GM23338 (cell line): Measurements from ENCODE around the gene RNGTT. TPM values are rescaled to one million over a fixed set of nuclear protein-coding genes. Genes with fewer than 3 reads are reported as not detected.

Experiments
- ATAC-seq: fragments of 200-7000 bp; cut with Tn5 transposase; 3 replicates; pipeline ENCODE4 v1.9.1; 2020
- DNase-seq: peaks from one replicate; pipeline ENCODE4 v3.0.0-alpha.2; 2015; ENCODE audit warnings: low spot score
- H2AFZ ChIP-seq: fragments of 200-600 bp; sonication (generic); 2 replicates; pipeline ENCODE4 v1.8.0; 2016; ENCODE audit warnings: antibody characterized with exemption, mild to moderate bottlenecking, moderate library complexity
- H3F3A ChIP-seq: fragments of 200-600 bp; sonication (generic); replicated peaks from 2 replicates; pipeline ENCODE4 v1.8.0; 2017; ENCODE audit warnings: antibody characterized with exemption, mixed run types, low read depth
- H3K27ac ChIP-seq: fragments of 200-600 bp; sonication (generic); 2 replicates; pipeline ENCODE4 v1.6.1; 2016; ENCODE audit warnings: low read depth
- H3K27me3 ChIP-seq: fragments of 200-600 bp; sonication (generic); 2 replicates; pipeline ENCODE4 v1.8.0; 2016; ENCODE audit warnings: mild to moderate bottlenecking, mixed run types, moderate library complexity; ENCODE audit not compliant: insufficient read depth
- H3K36me3 ChIP-seq: fragments of 200-600 bp; sonication (generic); 2 replicates; pipeline ENCODE4 v1.8.0; 2016; ENCODE audit warnings: mild to moderate bottlenecking; ENCODE audit not compliant: insufficient read depth
- H3K4me1 ChIP-seq: fragments of 200-600 bp; sonication (generic); 2 replicates; pipeline ENCODE4 v1.8.0; 2016; ENCODE audit warnings: mild to moderate bottlenecking, moderate library complexity; ENCODE audit not compliant: insufficient read depth
- H3K4me2 ChIP-seq: fragments of 200-600 bp; sonication (generic); 2 replicates; pipeline ENCODE4 v1.7.1; 2017; ENCODE audit warnings: mixed run types
- H3K4me3 ChIP-seq: fragments of 200-600 bp; sonication (generic); 2 replicates; pipeline ENCODE4 v1.6.1; 2016; ENCODE audit warnings: mixed run types
- H3K79me2 ChIP-seq: fragments of 200-600 bp; sonication (generic); replicated peaks from 2 replicates; pipeline ENCODE4 v1.8.0; 2017; ENCODE audit warnings: mild to moderate bottlenecking; ENCODE audit not compliant: insufficient read depth
- H3K9me2 ChIP-seq: fragments of 200-600 bp; sonication (generic); 2 replicates; pipeline ENCODE4 v1.8.0; 2017; ENCODE audit not compliant: insufficient read depth
- H4K20me1 ChIP-seq: fragments of 200-600 bp; sonication (generic); replicated peaks from 2 replicates; pipeline ENCODE4 v1.8.0; 2017; ENCODE audit warnings: mild to moderate bottlenecking; ENCODE audit not compliant: insufficient read depth
- H3K27ac Mint-ChIP-seq: 2 replicates; pipeline ENCODE4 v1.8.0; 2020; ENCODE audit warnings: inconsistent platforms, mild to moderate bottlenecking, moderate library complexity, mixed read lengths
- H3K27me3 Mint-ChIP-seq: 3 replicates; pipeline ENCODE4 v1.8.0; 2022; ENCODE audit warnings: low read depth, mild to moderate bottlenecking, moderate library complexity, mixed read lengths, inconsistent platforms; ENCODE audit not compliant: insufficient read depth, poor library complexity
- H3K36me3 Mint-ChIP-seq: 3 replicates; pipeline ENCODE4 v1.8.0; 2021; ENCODE audit warnings: low read depth, mild to moderate bottlenecking, inconsistent platforms, moderate library complexity, mixed read lengths
- H3K4me1 Mint-ChIP-seq: 3 replicates; pipeline ENCODE4 v1.8.0; 2020; ENCODE audit warnings: mild to moderate bottlenecking, inconsistent platforms, mixed read lengths
- H3K4me3 Mint-ChIP-seq: 3 replicates; pipeline ENCODE4 v1.8.0; 2021; ENCODE audit warnings: moderate library complexity, mild to moderate bottlenecking, inconsistent platforms, mixed read lengths
- H3K9me3 Mint-ChIP-seq: 3 replicates; pipeline ENCODE4 v1.8.0; 2020; ENCODE audit warnings: moderate library complexity, mild to moderate bottlenecking, inconsistent platforms, mixed read lengths
- CREB1 ChIP-seq: fragments of 250-450 bp; sonication (Bioruptor Pico); IDR thresholded peaks from 2 replicates; pipeline ENCODE4 v1.5.0; 2020; ENCODE audit warnings: low read depth, mild to moderate bottlenecking, moderate library complexity
- CTCF ChIP-seq, 2 experiments: fragments of 200-600 bp in 1 of 2; sonication (generic) in 1 of 2; conservative IDR thresholded peaks; 2 replicates each; pipeline versions ENCODE4 v1.5.1 to v1.6.1; 2016 to 2017; ENCODE audit warnings: antibody characterized with exemption in 2 of 2, low read depth in 2 of 2, mild to moderate bottlenecking in 2 of 2, moderate library complexity in 1 of 2
- ETS1 ChIP-seq: IDR thresholded peaks from 2 replicates; pipeline ENCODE4 v1.6.1; 2016; ENCODE audit warnings: antibody characterized with exemption
- EZH2phosphoT487 ChIP-seq: fragments of 200-600 bp; sonication (generic); IDR thresholded peaks from one replicate; pipeline ENCODE4 v1.8.1; 2018; ENCODE audit warnings: antibody characterized with exemption; ENCODE audit not compliant: unreplicated experiment
- JUNB ChIP-seq: IDR thresholded peaks from one replicate; pipeline ENCODE4 v1.6.1; 2016; ENCODE audit warnings: antibody characterized with exemption; ENCODE audit not compliant: unreplicated experiment
- NANOG ChIP-seq: IDR thresholded peaks from 2 replicates; pipeline ENCODE4 v1.6.1; 2016; ENCODE audit warnings: antibody characterized with exemption, borderline replicate concordance
- POLR2AphosphoS5 ChIP-seq: IDR thresholded peaks from 2 replicates; pipeline ENCODE4 v1.6.1; 2016; ENCODE audit warnings: antibody characterized with exemption, low read depth
- REST ChIP-seq: IDR thresholded peaks from one replicate; pipeline ENCODE4 v1.6.1; 2018; ENCODE audit warnings: antibody characterized with exemption; ENCODE audit not compliant: unreplicated experiment
- ZNF114 ChIP-seq: fragments of 250-450 bp; sonication (Bioruptor Pico); IDR thresholded peaks from 2 replicates; pipeline ENCODE4 v1.5.0; 2020; ENCODE audit warnings: mild to moderate bottlenecking, moderate library complexity
- ZNF331 ChIP-seq: fragments of 250-450 bp; sonication (Bioruptor Pico); IDR thresholded peaks from 2 replicates; pipeline ENCODE4 v1.5.0; 2020; ENCODE audit warnings: low read depth, mild to moderate bottlenecking, moderate library complexity
- ZNF462 ChIP-seq: fragments of 250-450 bp; sonication (Bioruptor Pico); IDR thresholded peaks from 2 replicates; pipeline ENCODE4 v1.5.0; 2020; ENCODE audit warnings: mild to moderate bottlenecking, moderate library complexity
- polyA plus RNA-seq: library from polyadenylated mRNA; unstranded; fragments of >200 nt; fragmentation: Nextera tagmentation; extraction: Ambion mirVana; gene quantifications from 2 replicates; pipeline ENCODE4 v1.2.1, GENCODE V29; 2016
- total RNA-seq: library from RNA; depleted of rRNA; stranded (reverse); fragments of >200 nt; shearing (Covaris generic); gene quantifications from 2 replicates; pipeline ENCODE4 v1.2.3, GENCODE V29; 2014

Gene RNGTT
- total and polyA plus RNA-seq, 2 experiments from 2014 or later = 11.2 to 29.2 TPM

- TF ChIP-seq ETS1 = no peak
- TF ChIP-seq CTCF (conservative IDR thresholded peaks at IDR 0.05; ENCODE audit: low read depth in 2 of 2) = no peak
- no peak for TF ChIP-seq EZH2phosphoT487
- TF ChIP-seq ZNF114 (CRISPR knock-in tag) = no peak
- no peak for TF ChIP-seq ZNF331
- no peak for TF ChIP-seq POLR2AphosphoS5
- TF ChIP-seq REST = no peak
Observed at GRCh38 chr6:88587150-88587520, 376.3 kb downstream of the RNGTT start (continued).

GRCh38 chr6:88586371-88587149 lies 376.9 kb downstream of the RNGTT start:
- ATAC-seq (peak; percentile 55), DNase-seq (no peak)
- TF ChIP-seq JUNB (no peak), ZNF462 (CRISPR knock-in tag) (no peak), ZNF331 (no peak), CREB1 (CRISPR knock-in tag) (no peak), EZH2phosphoT487 (no peak), NANOG (no peak)
- Histone ChIP-seq H3K79me2 (no peaks in the 10 kb centered on the region), H3F3A (no peaks in the 10 kb centered on the region), H3K9me2 (0 out of 2 replicates have a peak, but pooled peaks cover 4% of the 10 kb centered on the region), H3K4me2 (no peak overlapping the region), H3K4me1 (peaks cover 13% of the 10 kb centered on the region), H4K20me1 (no peaks in the 10 kb centered on the region), H3K4me3 (no peak overlapping the region), H3K36me3 (no peaks in the 10 kb centered on the region), H2AFZ (peak overlapping the region; percentile 38; the same call in 1 of the 2 replicates), H3K27ac (no peak overlapping the region), H3K27me3 (no peaks in the 10 kb centered on the region)
- H3K27ac Mint-ChIP-seq = no peak overlapping the region
- H3K9me3 Mint-ChIP-seq = peaks cover 9% of the 10 kb centered on the region; the same call in 2 of the 3 replicates
- H3K36me3 Mint-ChIP-seq = peaks cover 8% of the 10 kb centered on the region
- peaks cover 2% of the 10 kb centered on the region for H3K27me3 Mint-ChIP-seq
- no peak overlapping the region for H3K4me3 Mint-ChIP-seq
- H3K4me1 Mint-ChIP-seq = peaks cover 24% of the 10 kb centered on the region
